ENCODE data around the gene SH2B2.

SH2B2 gene

DNA sequence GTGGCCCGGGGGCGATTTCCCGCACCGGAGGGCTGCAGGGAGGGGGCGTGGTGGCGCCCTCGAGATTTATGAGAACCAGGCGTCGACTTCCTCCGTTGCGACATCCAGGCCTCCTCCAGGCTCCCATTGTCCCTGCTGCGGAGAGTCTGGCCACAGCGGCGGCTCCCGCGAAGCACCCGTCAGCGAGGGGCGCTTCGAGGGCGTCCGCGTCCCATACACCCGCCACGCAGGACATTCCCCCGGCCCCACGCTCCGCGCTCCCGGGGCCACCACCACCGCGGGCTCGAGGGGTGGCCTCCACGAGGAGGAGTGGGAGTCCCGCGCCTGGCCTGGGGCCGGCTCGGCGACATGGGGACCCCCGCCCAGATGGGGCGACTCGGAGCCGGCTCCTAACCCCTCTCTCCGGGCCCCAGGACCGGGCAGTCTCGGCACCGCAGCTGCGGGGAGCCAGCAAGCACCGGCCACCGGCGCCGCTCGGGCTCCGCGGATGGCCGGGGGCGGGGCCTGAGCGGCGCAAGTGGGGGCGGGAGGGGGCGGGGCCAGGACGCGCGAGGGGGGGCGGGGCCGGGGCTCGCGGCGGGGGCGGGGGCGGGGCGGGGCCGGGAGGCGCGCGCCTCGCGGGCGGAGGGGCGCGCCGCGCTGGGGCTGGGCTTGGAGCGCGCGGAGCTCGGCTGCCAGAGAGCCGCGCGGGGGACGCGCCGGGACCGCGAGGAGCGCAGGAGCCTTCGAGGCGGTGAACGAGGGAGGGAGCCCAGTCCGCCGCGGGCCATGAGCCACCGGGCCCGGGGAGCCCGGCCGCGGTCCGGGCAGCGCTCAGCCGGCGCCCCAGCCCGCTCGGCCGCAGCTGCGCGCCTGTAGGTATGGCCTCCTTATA lies at the start of gene SH2B2:
SH2B2 (plus strand) TSS at position 632 of the 874 bp plus-strand sequence. CDS start 13,683 bp downstream, outside the sequence.
- DNase-seq (ENCODE audit: low read depth, low spot score), result peak; percentile 81

DNA sequence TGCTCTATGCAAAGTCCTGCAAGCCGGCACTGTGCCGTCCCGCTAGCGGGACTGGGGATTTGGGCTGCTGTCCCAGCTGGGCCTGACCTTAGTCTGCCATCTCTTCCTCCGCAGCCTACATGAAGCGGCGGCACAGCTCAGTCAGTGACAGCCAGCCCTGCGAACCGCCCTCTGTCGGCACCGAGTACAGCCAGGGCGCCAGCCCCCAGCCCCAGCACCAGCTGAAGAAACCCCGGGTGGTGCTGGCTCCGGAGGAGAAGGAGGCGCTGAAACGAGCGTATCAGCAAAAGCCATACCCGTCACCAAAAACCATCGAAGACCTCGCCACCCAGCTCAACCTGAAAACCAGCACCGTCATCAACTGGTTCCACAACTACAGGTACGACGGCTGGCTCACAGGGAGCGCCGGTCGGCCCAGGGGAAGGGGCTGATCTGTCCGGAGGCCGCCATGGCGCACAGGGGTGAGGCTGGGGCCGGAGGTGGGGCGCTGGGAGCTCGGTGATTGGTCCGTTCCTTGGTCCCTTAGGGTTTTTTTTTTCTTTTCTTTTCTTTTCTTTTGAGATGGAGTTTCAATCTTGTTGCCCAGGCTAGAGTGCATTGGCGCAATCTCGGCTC lies 47.4 kb upstream of the SH2B2 start:
- DNase-seq (ENCODE audit: low read depth, low spot score), result no peak

DNA sequence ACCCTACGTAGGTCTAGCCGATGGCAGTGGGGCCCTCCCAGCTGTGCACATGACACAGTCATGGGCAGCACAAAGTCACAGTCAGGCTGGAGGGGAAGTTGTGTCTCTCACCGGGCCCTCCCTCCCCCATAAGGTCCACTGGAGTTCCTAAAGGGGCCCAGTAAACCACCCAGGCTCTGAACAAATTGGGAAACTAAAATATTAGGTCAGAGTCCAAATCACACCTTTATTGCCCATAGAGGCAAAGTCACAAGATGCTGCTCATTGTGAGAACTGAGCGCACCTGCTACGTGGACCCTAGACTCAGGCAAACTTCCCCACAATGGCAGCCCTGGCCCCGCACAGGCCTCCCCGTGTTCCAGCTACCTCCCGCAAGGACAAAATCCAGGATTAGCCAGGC lies 45.2 kb upstream of the SH2B2 start:
- DNase-seq (ENCODE audit: low read depth, low spot score), result no peak

DNA sequence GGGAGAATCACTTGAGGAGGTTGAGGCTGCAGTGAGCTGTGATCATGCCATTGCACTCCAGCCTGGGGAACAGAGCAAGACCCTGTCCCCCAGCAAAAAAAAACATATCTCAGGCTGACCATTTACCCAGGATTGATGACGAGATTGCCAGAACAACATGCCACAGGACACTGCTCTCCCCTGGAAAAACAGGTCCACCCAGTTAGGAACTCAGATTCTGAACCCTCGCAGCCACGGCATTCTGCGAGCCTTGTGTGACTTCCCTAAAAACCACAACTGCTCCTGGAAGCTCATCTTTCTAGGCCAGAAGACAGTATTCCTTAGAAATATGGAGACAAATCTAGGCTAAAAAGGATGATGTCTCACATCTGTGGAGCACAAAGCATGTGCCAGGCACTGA lies 42.1 kb upstream of the SH2B2 start:
- DNase-seq (ENCODE audit: low read depth, low spot score), result no peak

GRCh38 chr7:102248081-102248455 lies 38.6 kb upstream of the SH2B2 start:
- no peak for DNase-seq (ENCODE audit: low read depth, low spot score)

DNA sequence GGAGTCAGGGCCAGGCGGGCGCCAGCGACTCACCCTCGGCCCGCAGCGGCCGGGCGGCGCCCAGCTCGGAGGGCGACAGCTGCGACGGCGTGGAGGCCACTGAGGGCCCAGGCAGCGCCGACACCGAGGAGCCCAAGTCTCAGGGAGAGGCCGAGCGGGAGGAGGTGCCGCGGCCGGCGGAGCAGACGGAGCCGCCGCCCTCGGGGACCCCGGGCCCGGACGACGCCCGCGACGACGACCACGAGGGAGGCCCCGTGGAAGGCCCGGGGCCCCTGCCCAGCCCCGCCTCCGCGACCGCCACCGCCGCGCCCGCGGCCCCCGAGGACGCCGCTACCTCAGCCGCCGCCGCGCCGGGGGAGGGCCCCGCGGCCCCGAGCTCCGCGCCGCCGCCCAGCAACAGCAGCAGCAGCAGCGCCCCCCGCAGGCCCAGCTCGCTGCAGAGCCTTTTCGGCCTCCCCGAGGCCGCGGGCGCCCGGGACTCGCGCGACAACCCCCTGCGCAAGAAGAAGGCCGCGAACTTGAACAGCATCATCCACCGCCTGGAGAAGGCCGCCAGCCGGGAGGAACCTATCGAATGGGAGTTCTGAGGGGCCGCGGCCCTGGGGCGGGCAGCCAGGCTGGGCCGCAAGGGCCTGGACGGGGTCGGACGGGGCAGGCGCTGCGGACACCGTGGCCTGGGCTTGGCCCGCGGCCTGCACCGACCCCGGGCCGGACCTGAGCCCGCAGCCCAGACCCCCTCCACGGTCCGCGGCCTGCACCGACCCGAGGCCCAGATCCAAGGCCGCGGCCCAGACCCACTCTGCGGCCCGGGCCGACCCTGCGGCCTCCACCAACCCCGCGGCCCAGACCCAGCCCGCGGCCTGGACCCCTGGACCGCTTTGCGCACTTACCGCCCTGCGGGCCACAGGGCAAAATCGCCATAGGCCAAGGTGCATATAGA lies 37.9 kb upstream of the SH2B2 start:
- DNase-seq (ENCODE audit: low read depth, low spot score), result no peak

DNA sequence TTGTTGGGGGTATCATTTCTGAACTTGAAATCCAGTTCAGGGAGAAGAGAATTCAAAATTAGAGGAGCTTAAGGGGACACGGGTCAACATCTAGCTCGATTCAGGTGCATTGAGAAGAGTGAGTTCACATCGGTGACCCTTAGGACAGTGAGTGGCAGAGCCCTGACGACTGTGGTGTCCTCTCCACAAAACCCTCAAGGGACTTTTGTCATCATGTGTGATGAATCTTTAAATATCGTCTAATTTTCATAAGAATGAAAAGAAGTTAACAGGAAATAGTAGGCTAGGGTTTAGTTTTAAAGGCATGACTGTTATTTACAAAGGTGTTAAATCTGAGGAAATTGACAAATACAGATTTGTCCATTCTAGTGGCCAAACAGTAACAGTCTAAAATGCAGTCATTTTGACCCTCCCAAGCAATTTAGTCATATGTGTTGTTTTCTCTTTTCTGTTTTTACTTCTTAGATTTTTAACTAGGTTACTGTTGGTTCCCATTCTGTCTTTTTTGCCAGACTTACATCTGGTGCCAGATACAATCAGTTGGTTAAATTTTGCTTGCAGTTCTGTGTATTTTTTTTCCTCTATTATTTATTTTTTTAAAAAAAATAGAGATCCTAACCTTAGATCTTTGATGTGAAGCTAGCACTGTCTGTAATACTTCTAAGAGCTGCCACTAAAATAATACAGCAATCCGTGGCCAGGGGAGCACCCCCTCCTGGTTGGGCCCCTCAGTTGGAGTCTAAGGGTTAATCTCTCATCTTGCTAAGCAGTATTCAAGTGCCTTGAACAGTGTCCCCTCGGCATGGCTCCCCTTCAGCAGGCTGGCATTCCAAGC lies 34.9 kb upstream of the SH2B2 start:
- no peak for DNase-seq (ENCODE audit: low read depth, low spot score)

DNA sequence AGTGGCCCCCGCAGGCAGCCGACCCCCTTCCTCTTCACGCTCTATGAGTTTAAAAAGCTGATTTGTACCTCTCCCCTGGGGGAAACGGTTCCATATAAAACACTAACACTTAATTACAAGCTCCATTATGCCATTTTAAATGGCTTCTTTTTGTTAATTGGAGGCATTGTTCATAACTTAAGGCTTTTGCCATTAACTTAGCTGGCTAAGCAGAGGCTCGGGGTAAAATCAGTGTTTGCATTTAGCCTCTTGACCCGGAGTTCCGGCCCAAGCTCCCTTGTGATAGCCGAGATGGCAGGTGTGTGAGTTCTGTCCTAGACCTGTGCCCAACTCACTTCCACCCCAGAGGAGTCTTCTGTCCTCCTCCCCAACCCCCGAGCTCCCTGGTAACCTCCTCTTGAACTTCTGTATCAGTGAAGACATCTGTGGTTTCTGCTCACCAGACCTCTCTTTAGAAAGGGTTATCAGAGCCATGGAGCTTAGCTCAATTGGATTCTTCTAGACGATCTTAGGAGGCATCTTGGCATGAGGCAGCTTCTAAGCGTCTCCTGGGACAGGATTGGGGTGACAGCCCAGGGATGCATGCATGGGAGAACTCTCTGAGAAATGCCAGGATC lies 34.2 kb upstream of the SH2B2 start:
- DNase-seq (ENCODE audit: low read depth, low spot score), result no peak

GRCh38 chr7:102253066-102253972 lies 33.3 kb upstream of the SH2B2 start:
- no peak for DNase-seq (ENCODE audit: low read depth, low spot score)

- no peak for DNase-seq (ENCODE audit: low read depth, low spot score)
These were observed 32.7 kb upstream of the SH2B2 start for GRCh38 chr7:102253973-102254370.

DNA sequence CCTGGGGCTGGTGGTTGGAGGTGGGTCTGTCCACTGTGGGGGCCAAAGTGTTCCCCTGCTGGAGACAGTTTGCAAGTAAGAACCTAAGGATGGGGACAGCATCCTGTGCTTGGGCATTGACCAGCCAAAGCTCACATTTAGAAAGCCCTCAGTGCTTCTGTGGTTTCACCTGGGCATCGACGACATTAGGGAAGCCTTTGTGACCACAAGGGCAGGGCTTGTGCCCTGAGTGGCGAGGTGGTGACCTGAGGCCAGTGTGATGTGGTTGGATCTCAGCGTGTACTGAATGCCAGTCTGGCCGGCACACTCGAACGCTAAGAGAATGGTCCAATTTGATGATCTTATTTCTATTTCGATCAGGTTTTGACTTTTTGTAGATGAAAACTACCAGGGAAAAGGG lies 32.1 kb upstream of the SH2B2 start:
- no peak for DNase-seq (ENCODE audit: low read depth, low spot score)

DNA sequence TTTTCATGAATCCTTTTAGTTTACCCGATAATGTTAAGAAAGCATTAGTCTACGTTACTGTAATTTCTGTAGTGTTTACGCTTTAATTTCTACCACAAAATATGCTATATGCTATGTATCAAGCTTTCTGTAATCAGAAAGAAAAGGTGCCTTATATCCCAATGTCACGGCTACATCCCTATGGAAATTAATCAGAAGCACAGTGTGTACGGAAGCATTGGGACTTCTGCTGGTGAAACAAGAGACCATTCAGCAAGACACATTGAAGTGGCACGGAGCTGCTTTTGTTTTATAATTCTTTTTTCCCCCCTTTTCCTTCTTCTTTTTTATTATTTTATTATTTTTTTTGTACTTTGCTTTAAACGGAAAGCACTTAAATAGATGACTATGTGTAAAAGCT lies 31.2 kb upstream of the SH2B2 start:
- DNase-seq (ENCODE audit: low read depth, low spot score), result no peak

DNA sequence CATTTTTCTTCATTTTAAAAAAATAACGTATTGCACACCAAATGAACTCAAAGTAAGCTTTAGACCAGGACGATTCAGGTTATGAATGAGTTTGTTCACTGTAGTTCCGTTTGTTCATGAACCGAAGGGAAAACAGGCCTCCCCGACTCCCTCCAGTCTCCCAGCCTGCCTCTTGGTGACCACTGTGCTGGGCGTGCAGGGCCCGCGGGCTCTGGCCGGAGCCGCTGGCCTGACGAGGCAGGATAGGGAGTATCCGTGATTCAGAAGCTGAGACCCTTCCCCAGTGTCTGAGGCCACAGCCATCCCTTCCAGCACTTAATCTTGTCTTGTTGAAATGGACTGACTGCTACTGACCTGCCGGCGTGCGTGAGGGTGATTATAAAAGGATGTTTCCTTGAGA lies 30.8 kb upstream of the SH2B2 start:
- no peak for DNase-seq (ENCODE audit: low read depth, low spot score)

DNA sequence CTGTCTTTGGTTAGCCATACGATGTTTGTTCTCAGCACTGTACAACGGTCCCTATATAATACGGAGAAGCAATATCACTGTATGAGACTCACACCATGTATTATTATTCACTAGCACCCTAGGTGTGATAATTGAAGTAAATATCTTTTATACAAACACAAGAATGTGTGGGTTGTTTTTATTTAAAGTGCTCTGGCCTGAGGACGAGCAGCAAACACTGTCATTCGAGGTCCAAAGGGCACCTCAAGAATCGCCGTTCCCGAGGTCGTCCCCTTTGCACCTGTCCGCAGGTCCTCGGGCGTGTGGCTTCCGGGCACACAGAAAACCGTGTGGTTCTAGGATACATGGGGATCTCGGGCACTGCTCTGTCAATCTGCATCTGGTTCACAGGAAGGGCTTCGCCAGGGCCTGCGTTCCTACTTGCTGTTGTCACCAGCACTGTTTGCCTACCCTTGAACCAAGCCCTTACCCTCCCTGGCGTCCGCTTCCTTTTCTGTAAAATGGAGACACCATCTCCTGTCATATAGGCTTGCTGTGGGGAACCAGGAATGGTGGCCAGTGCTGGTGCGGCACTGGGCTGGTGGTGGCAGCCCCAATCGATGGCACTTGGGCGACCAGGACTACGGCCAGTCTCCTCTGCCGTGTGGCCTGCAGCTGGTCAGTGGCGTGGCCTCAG lies 28.5 kb upstream of the SH2B2 start:
- DNase-seq (ENCODE audit: low read depth, low spot score), result no peak

DNA sequence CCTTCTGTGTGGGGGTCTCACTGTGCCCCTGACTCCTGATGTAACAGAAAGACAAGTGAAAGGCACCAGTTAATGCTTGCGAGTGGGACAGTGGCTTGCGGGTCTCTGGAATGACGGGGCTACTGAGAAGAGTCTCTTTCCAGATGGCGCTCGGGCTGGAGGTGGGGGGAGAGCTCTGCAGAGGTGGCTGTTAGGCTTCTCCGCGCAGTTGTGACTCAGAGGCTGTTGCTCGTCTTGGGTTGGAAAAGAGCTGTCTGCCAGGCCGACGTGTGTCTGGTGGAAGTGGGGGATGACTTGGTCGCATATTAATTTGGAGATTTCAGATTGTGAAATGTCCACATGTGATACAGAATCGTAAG lies 27.9 kb upstream of the SH2B2 start:
- DNase-seq (ENCODE audit: low read depth, low spot score), result peak; percentile 19

GRCh38 chr7:102260856-102261255 lies 25.8 kb upstream of the SH2B2 start:
- DNase-seq (ENCODE audit: low read depth, low spot score), result peak; percentile 90

DNA sequence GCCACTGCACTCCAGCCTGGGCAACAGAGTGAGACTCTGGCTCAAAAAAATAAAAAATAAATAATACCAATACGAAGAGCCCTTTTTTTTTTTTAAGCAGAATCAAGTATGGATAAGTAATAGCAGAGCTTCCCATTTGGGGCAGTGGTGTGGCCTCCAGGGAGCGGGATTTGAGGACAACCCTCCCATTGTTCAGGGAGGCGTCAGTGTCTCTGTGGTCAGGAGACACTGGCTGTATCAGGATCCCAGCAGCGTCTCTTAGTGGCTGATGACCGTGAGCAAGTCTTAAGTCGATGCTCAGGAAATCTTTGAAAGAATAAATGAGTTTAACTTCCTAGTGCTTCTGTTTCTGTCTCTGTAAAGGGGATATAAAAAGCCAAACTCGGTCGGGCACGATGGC lies 25.2 kb upstream of the SH2B2 start:
- DNase-seq (ENCODE audit: low read depth, low spot score), result no peak

- DNase-seq (ENCODE audit: low read depth, low spot score), result no peak
These were observed 24.1 kb upstream of the SH2B2 start for GRCh38 chr7:102262546-102262945.

- no peak for DNase-seq (ENCODE audit: low read depth, low spot score)
These were observed 22.2 kb upstream of the SH2B2 start for GRCh38 chr7:102264367-102264891.

Data from astrocyte of the hippocampus (primary cell).